ENCODE results near the gene FNBP1. TPM values are rescaled to one million over a fixed set of nuclear protein-coding genes. Genes with fewer than 3 reads are reported as not detected.

Gene FNBP1
- total RNA-seq, 1 experiment from 2014 or later, result 53.6 TPM

DNA sequence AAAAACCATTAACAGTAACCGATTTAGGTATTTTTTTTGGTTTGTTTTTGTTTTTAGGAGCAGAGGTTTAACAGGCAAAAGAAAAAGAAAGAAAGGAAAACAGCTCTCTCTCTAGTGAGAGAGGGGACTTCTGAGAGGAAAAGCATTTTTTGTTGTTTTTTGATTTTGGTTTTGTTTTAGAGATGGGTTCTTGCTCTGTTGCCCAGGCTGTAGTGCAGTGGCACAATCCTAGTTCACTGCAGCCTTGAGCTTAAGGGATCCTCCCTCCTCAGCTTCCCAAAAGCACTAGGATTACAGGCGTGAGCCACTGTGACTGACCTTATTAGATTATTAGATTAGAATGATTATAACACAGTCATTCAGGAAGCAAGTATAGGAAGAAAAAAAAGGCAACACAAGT, 197.6 kb downstream of the FNBP1 start:
- no peak for ATAC-seq
- ChIA-PET CTCF (no interaction called here), POLR2A (interaction anchor here (0.5 kb wide), 1 partner anchor 206 kb away, joined by 4 read pairs; no protein-coding TSS in a partner anchor)
- Histone ChIP-seq H3K9me3 (ENCODE audit: control insufficient read depth, insufficient read depth, low read depth, low read length) (no peaks in the 10 kb centered on the region), H3K27me3 (ENCODE audit: control insufficient read depth, insufficient read depth, low read length) (no peaks in the 10 kb centered on the region), H3K4me3 (ENCODE audit: low read depth in 2 of 2, low read length in 2 of 2) (no peak overlapping the region), H3K27ac (ENCODE audit: low read length) (no peak overlapping the region), H3K36me3 (ENCODE audit: control insufficient read depth, insufficient read depth, low read length) (no peaks in the 10 kb centered on the region), H3K4me1 (ENCODE audit: control insufficient read depth, insufficient read depth, low read length) (no peaks in the 10 kb centered on the region)
- TF ChIP-seq, protein P1, sequence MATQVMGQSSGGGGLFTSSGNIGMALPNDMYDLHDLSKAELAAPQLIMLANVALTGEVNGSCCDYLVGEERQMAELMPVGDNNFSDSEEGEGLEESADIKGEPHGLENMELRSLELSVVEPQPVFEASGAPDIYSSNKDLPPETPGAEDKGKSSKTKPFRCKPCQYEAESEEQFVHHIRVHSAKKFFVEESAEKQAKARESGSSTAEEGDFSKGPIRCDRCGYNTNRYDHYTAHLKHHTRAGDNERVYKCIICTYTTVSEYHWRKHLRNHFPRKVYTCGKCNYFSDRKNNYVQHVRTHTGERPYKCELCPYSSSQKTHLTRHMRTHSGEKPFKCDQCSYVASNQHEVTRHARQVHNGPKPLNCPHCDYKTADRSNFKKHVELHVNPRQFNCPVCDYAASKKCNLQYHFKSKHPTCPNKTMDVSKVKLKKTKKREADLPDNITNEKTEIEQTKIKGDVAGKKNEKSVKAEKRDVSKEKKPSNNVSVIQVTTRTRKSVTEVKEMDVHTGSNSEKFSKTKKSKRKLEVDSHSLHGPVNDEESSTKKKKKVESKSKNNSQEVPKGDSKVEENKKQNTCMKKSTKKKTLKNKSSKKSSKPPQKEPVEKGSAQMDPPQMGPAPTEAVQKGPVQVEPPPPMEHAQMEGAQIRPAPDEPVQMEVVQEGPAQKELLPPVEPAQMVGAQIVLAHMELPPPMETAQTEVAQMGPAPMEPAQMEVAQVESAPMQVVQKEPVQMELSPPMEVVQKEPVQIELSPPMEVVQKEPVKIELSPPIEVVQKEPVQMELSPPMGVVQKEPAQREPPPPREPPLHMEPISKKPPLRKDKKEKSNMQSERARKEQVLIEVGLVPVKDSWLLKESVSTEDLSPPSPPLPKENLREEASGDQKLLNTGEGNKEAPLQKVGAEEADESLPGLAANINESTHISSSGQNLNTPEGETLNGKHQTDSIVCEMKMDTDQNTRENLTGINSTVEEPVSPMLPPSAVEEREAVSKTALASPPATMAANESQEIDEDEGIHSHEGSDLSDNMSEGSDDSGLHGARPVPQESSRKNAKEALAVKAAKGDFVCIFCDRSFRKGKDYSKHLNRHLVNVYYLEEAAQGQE (IDR thresholded peaks at IDR 0.05; ENCODE audit: insufficient read depth in 1 of 2, low read depth in 2 of 2, low read length in 1 of 2), result no peak
- TF ChIP-seq POLR2AphosphoS5 (IDR thresholded peaks at IDR 0.05; ENCODE audit: low read depth, low read length) (no peak), TCF7L2 (IDR thresholded peaks at IDR 0.05; ENCODE audit: low read depth, low read length) (no peak), SIN3A (IDR thresholded peaks at IDR 0.05; ENCODE audit: borderline replicate concordance, insufficient read depth, low read depth, low read length) (no peak)
- TF ChIP-seq, protein P2, sequence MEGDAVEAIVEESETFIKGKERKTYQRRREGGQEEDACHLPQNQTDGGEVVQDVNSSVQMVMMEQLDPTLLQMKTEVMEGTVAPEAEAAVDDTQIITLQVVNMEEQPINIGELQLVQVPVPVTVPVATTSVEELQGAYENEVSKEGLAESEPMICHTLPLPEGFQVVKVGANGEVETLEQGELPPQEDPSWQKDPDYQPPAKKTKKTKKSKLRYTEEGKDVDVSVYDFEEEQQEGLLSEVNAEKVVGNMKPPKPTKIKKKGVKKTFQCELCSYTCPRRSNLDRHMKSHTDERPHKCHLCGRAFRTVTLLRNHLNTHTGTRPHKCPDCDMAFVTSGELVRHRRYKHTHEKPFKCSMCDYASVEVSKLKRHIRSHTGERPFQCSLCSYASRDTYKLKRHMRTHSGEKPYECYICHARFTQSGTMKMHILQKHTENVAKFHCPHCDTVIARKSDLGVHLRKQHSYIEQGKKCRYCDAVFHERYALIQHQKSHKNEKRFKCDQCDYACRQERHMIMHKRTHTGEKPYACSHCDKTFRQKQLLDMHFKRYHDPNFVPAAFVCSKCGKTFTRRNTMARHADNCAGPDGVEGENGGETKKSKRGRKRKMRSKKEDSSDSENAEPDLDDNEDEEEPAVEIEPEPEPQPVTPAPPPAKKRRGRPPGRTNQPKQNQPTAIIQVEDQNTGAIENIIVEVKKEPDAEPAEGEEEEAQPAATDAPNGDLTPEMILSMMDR (IDR thresholded peaks at IDR 0.05), result no peak
- in situ Hi-C loops (cut with HindIII; ENCODE audit: low pct_unique_long_range_greater_than_20kb, low sequenced_read_pairs) (no loop called here), intact Hi-C loops (cut with micrococcal nuclease; ENCODE audit: unreplicated experiment) (no loop called here)
- no TSS peak for BruUV-seq (replicated peaks)
- no peak for DNase-seq (ENCODE audit: low read depth, low spot score)

DNA sequence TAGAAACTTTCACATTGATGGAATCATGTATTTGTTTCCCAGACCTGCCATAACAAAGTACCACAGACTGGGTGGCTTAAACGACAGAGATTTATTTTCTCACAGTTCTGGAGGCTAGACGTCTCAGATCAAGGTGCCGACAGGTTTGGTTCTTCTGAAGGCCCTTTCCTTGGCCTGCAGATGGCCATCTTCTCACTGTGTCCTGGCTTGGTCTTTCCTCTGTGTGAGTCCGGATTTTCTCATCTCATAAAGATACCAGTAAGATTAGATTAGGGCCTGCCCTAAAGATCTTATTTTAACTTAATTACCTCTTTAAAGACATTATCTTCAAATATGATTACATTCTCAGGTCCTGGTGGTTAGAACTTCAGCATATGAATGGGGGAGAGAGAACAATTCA, 201.9 kb downstream of the FNBP1 start:
- ChIA-PET POLR2A (no interaction called here), CTCF (interaction anchor here (0.7 kb wide), 1 partner anchor 1531 kb away, joined by 9 read pairs; no protein-coding TSS in a partner anchor)
- in situ Hi-C loops (cut with HindIII; ENCODE audit: low pct_unique_long_range_greater_than_20kb, low sequenced_read_pairs) (no loop called here), intact Hi-C loops (cut with micrococcal nuclease; ENCODE audit: unreplicated experiment) (no loop called here)
- H3K27me3 ChIP-seq (ENCODE audit: control insufficient read depth, insufficient read depth, low read length), result no peaks in the 10 kb centered on the region
- ATAC-seq, result no peak
- H3K27ac ChIP-seq (ENCODE audit: low read length), result no peak overlapping the region
- no TSS peak for BruUV-seq (replicated peaks)
- no peaks in the 10 kb centered on the region for H3K9me3 ChIP-seq (ENCODE audit: control insufficient read depth, insufficient read depth, low read depth, low read length)
- DNase-seq (ENCODE audit: low read depth, low spot score), result no peak
- no peaks in the 10 kb centered on the region for H3K4me1 ChIP-seq (ENCODE audit: control insufficient read depth, insufficient read depth, low read length)
- no peak for TF ChIP-seq POLR2AphosphoS5 (IDR thresholded peaks at IDR 0.05; ENCODE audit: low read depth, low read length)
- no peak overlapping the region for H3K4me3 ChIP-seq (ENCODE audit: low read depth in 2 of 2, low read length in 2 of 2)
- H3K36me3 ChIP-seq (ENCODE audit: control insufficient read depth, insufficient read depth, low read length), result no peaks in the 10 kb centered on the region

DNA sequence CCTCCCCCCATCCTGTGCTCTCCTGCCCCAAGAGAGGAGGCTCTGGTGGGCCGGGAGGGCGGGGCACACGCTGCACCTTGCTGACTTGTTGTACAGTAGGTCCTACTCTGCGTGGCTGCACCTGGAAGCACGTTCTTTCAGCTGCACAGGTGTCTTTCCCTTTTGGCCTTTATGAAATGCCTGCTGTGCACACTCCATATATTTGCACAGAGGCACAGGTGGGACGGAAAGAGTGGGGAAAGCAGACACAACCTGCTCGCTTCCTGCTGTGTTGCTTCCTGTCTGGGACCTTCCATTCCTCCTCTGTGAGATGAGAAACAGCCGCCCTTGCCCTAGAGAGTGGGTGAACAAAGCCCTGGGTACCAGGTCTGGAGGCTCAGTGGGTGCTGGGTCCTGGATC, 203.0 kb downstream of the FNBP1 start:
- DNase-seq (ENCODE audit: low read depth, low spot score) (no peak), ATAC-seq (no peak)
- no peaks in the 10 kb centered on the region for H3K36me3 ChIP-seq (ENCODE audit: control insufficient read depth, insufficient read depth, low read length)
- H3K4me1 ChIP-seq (ENCODE audit: control insufficient read depth, insufficient read depth, low read length), result no peaks in the 10 kb centered on the region
- H3K27me3 ChIP-seq (ENCODE audit: control insufficient read depth, insufficient read depth, low read length), result no peaks in the 10 kb centered on the region
- intact Hi-C loops (cut with micrococcal nuclease; ENCODE audit: unreplicated experiment) (no loop called here), in situ Hi-C loops (cut with HindIII; ENCODE audit: low pct_unique_long_range_greater_than_20kb, low sequenced_read_pairs) (no loop called here)
- TF ChIP-seq TCF7L2 (IDR thresholded peaks at IDR 0.05; ENCODE audit: low read depth, low read length), result no peak
- TF ChIP-seq, protein P2 (IDR thresholded peaks at IDR 0.05), result no peak
- no peak for TF ChIP-seq POLR2AphosphoS5 (IDR thresholded peaks at IDR 0.05; ENCODE audit: low read depth, low read length)
- no peak for TF ChIP-seq SIN3A (IDR thresholded peaks at IDR 0.05; ENCODE audit: borderline replicate concordance, insufficient read depth, low read depth, low read length)
- TF ChIP-seq, protein P1 (IDR thresholded peaks at IDR 0.05; ENCODE audit: insufficient read depth in 1 of 2, low read depth in 2 of 2, low read length in 1 of 2), result no peak
- H3K27ac ChIP-seq (ENCODE audit: low read length), result no peak overlapping the region
- ChIA-PET POLR2A (no interaction called here), CTCF (no interaction called here)
- no peak overlapping the region for H3K4me3 ChIP-seq (ENCODE audit: low read depth in 2 of 2, low read length in 2 of 2)
- no peaks in the 10 kb centered on the region for H3K9me3 ChIP-seq (ENCODE audit: control insufficient read depth, insufficient read depth, low read depth, low read length)
- BruUV-seq (replicated peaks), result no TSS peak
